SK-N-MC (cell line): ENCODE measurements around the gene CRTC1.
"Not testable (repeated sequence)": the region's sequence is repeated elsewhere in the genome, so short reads cannot be mapped to it uniquely, and the experiment has no call there.

ENCODE experiments used
- DNase-seq: peaks from one replicate; pipeline ENCODE4 v3.0.0-alpha.2; 2011; ENCODE audit warnings: low read depth, low spot score
- H3K27ac ChIP-seq: fragments of 200-600 bp; sonication (generic); 2 replicates; pipeline ENCODE4 v1.5.1; 2016; ENCODE audit warnings: mixed run types
- H3K36me3 ChIP-seq: fragments of 200-600 bp; sonication (generic); 2 replicates; pipeline ENCODE4 v1.6.1; 2017; ENCODE audit warnings: antibody characterized with exemption, low read length, mixed read lengths; ENCODE audit not compliant: insufficient read depth
- H3K4me3 ChIP-seq: fragments of 200-600 bp; sonication (generic); 2 replicates; pipeline ENCODE4 v1.5.1; 2016
- H3K9ac ChIP-seq: fragments of 200-600 bp; sonication (generic); 2 replicates; pipeline ENCODE4 v1.8.0; 2017; ENCODE audit warnings: mixed run types, mixed read lengths; ENCODE audit not compliant: insufficient read length
- H3K9me3 ChIP-seq: fragments of 200-600 bp; sonication (generic); 2 replicates; pipeline ENCODE4 v1.6.1; 2017; ENCODE audit warnings: low read depth, mild to moderate bottlenecking, antibody characterized with exemption, low read length, moderate library complexity, mixed read lengths
- EZH2 ChIP-seq: fragments of 200-600 bp; sonication (generic); IDR thresholded peaks from one replicate; pipeline ENCODE4 v1.6.1; 2017; ENCODE audit warnings: antibody characterized with exemption
- FOXP2 ChIP-seq: optimal IDR thresholded peaks from 2 replicates; pipeline ENCODE3; 2011; ENCODE audit warnings: mild to moderate bottlenecking, moderate library complexity; ENCODE audit not compliant: insufficient read depth; ENCODE audit errors: extremely low read length, control extremely low read depth
- POLR2AphosphoS5 ChIP-seq: IDR thresholded peaks from 2 replicates; pipeline ENCODE4 v1.6.1; 2012; ENCODE audit warnings: mild to moderate bottlenecking, low read depth, low read length, borderline replicate concordance

The CRTC1 gene

GRCh38 chr19:18733196-18733647 is 49.7 kb downstream of the CRTC1 start:
- no peak overlapping the region for H3K4me3 ChIP-seq
- H3K36me3 ChIP-seq, result no peaks in the 10 kb centered on the region
- H3K9me3 ChIP-seq, result no peaks in the 10 kb centered on the region
- no peak overlapping the region for H3K9ac ChIP-seq
- TF ChIP-seq FOXP2 (no peak), EZH2 (no peak), POLR2AphosphoS5 (no peak)
- no peak for DNase-seq
- H3K27ac ChIP-seq, result 0 out of 2 replicates have a peak overlapping the region, but pooled peaks have one; percentile 50

- not testable (repeated sequence) for H3K4me3 ChIP-seq, H3K9me3 ChIP-seq, H3K9ac ChIP-seq, DNase-seq, H3K36me3 ChIP-seq, H3K27ac ChIP-seq
Measured at GRCh38 chr19:18733762-18734332, 50.4 kb downstream of the CRTC1 start.

GRCh38 chr19:18735324-18735723 is 51.8 kb downstream of the CRTC1 start:
- Histone ChIP-seq H3K27ac (no peak overlapping the region), H3K9ac (no peak overlapping the region), H3K9me3 (no peaks in the 10 kb centered on the region), H3K36me3 (no peaks in the 10 kb centered on the region), H3K4me3 (no peak overlapping the region)
- TF ChIP-seq EZH2 (no peak), FOXP2 (no peak), POLR2AphosphoS5 (no peak)
- DNase-seq, result no peak

- DNase-seq, result no peak
- Histone ChIP-seq H3K27ac (no peak overlapping the region), H3K36me3 (no peaks in the 10 kb centered on the region), H3K9ac (no peak overlapping the region), H3K9me3 (no peaks in the 10 kb centered on the region), H3K4me3 (no peak overlapping the region)
- TF ChIP-seq POLR2AphosphoS5 (no peak), FOXP2 (no peak)
Measured at GRCh38 chr19:18735752-18736151, 52.3 kb downstream of the CRTC1 start.

GRCh38 chr19:18736415-18737336 is 53.2 kb downstream of the CRTC1 start:
- no peak for DNase-seq
- Histone ChIP-seq H3K36me3 (no peaks in the 10 kb centered on the region), H3K27ac (no peak overlapping the region), H3K4me3 (no peak overlapping the region), H3K9me3 (no peaks in the 10 kb centered on the region), H3K9ac (no peak overlapping the region)
- no peak for TF ChIP-seq EZH2
- TF ChIP-seq POLR2AphosphoS5, result no peak
- TF ChIP-seq FOXP2, result no peak

GRCh38 chr19:18737337-18737953 is 54.0 kb downstream of the CRTC1 start:
- Histone ChIP-seq H3K4me3 (no peak overlapping the region), H3K27ac (no peak overlapping the region), H3K9me3 (no peaks in the 10 kb centered on the region), H3K36me3 (no peaks in the 10 kb centered on the region), H3K9ac (no peak overlapping the region)
- DNase-seq, result no peak
- no peak for TF ChIP-seq FOXP2
- no peak for TF ChIP-seq EZH2
- no peak for TF ChIP-seq POLR2AphosphoS5

- Histone ChIP-seq H3K9me3 (no peaks in the 10 kb centered on the region), H3K36me3 (no peaks in the 10 kb centered on the region), H3K4me3 (no peak overlapping the region), H3K9ac (no peak overlapping the region), H3K27ac (no peak overlapping the region)
- no peak for TF ChIP-seq POLR2AphosphoS5
- no peak for TF ChIP-seq EZH2
- TF ChIP-seq FOXP2, result no peak
- no peak for DNase-seq
Measured at GRCh38 chr19:18737954-18738351, 54.5 kb downstream of the CRTC1 start.

GRCh38 chr19:18738961-18739690 is 55.6 kb downstream of the CRTC1 start:
- Histone ChIP-seq H3K27ac (no peak overlapping the region), H3K9ac (no peak overlapping the region), H3K36me3 (no peaks in the 10 kb centered on the region), H3K9me3 (no peaks in the 10 kb centered on the region), H3K4me3 (no peak overlapping the region)
- DNase-seq, result no peak
- TF ChIP-seq FOXP2 (no peak), POLR2AphosphoS5 (no peak), EZH2 (no peak)
